Uterus (tissue), 4 donors: Measurements from ENCODE around the gene TYW1. TPM values are rescaled to one million over a fixed set of nuclear protein-coding genes. Genes with fewer than 3 reads are reported as not detected.
"Not testable (repeated sequence)": the region's sequence is repeated elsewhere in the genome, so short reads cannot be mapped to it uniquely, and the experiment has no call there.

Source experiments
- DNase-seq, 2 donors: peaks; one replicate each; pipeline ENCODE4 v3.0.0-alpha.2; 2019 to 2020
- H3K27ac ChIP-seq, 2 donors: fragments of 200-600 bp; sonication (generic); 1 replicate in 1 of 2; 2 replicates in 1 of 2; pipeline ENCODE4 v1.5.1; 2016 to 2018
- H3K27me3 ChIP-seq, 2 donors: fragments of 200-600 bp; sonication (generic); one replicate each; pipeline ENCODE4 v1.5.1; 2018 to 2019; ENCODE audit warnings: control low read depth in 1 of 2
- H3K36me3 ChIP-seq, 2 donors: fragments of 200-600 bp; sonication (generic); one replicate each; pipeline ENCODE4 v1.5.1; 2019; ENCODE audit warnings: control low read depth in 1 of 2
- H3K4me1 ChIP-seq, 2 donors: fragments of 200-600 bp; sonication (generic); one replicate each; pipeline ENCODE4 v1.5.1; 2018 to 2019; ENCODE audit warnings: control low read depth in 1 of 2
- H3K4me3 ChIP-seq, 2 donors: fragments of 200-600 bp; sonication (generic); 1 replicate in 1 of 2; 2 replicates in 1 of 2; pipeline ENCODE4 v1.5.1; 2018 to 2019; ENCODE audit warnings: mild to moderate bottlenecking in 1 of 2
- H3K9me3 ChIP-seq, 2 donors: fragments of 200-600 bp; sonication (generic); one replicate each; pipeline ENCODE4 v1.5.1; 2019; ENCODE audit warnings: control low read depth in 1 of 2
- intact Hi-C: fragments of 100-400 bp; cut with DNase I; formaldehyde crosslinking; loops from one replicate; pipeline ENCODE4 v1.15.1; 2023; ENCODE audit warnings: low total_unique reads
- total RNA-seq, 4 donors: library from RNA; depleted of rRNA in 3 of 4; stranded (reverse); fragments of >200 nt in 3 of 4; gene quantifications; one replicate each; pipeline versions ENCODE4 v1.1.0 to v1.2.4, GENCODE V29; 2014 to 2023
- TF ChIP-seq, protein P1 (sequence below), 4 experiments: fragments of 200-600 bp in 2 of 4; fragments of 450-650 bp in 2 of 4; sonication (generic) in 2 of 4; IDR thresholded peaks; one replicate each; pipeline ENCODE4 v1.5.1; 2016 to 2019; ENCODE audit warnings: antibody characterized with exemption in 4 of 4, mild to moderate bottlenecking in 2 of 4, moderate library complexity in 1 of 4
- donor health status: DM: yes; HTN: yes; CAD: no.

The TYW1 gene
- total RNA-seq, 4 donors from 2014 or later, result 28.1 to 57.9 (median 36.4) TPM

DNA sequence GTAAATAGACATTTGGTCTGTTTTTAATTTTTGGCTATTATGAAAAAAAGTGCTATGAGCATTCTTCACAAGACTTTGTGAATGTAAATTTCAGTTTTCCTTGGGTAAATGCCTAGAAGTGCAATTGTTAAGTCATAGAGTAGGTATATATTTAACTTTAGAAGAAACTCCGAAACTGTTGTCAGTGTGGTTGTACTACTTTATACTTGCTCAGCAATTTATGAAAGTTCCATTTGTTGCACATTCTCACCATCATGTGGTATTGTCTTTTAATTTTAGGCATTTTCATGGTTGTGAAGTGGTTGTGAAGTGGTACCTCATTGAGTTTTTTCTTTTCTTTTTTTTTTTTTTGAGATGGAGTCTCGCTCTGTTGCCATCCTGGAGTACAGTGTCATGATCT is 60.0 kb downstream of the TYW1 start:
- intact Hi-C loops, result no loop called here
- Histone ChIP-seq H3K4me1 (no peaks in the 10 kb centered on the region), H3K9me3 (no peaks in the 10 kb centered on the region), H3K27ac (no peak overlapping the region), H3K4me3 (no peak overlapping the region), H3K36me3 (no peaks in the 10 kb centered on the region), H3K27me3 (no peaks in the 10 kb centered on the region)
- TF ChIP-seq, protein P1, sequence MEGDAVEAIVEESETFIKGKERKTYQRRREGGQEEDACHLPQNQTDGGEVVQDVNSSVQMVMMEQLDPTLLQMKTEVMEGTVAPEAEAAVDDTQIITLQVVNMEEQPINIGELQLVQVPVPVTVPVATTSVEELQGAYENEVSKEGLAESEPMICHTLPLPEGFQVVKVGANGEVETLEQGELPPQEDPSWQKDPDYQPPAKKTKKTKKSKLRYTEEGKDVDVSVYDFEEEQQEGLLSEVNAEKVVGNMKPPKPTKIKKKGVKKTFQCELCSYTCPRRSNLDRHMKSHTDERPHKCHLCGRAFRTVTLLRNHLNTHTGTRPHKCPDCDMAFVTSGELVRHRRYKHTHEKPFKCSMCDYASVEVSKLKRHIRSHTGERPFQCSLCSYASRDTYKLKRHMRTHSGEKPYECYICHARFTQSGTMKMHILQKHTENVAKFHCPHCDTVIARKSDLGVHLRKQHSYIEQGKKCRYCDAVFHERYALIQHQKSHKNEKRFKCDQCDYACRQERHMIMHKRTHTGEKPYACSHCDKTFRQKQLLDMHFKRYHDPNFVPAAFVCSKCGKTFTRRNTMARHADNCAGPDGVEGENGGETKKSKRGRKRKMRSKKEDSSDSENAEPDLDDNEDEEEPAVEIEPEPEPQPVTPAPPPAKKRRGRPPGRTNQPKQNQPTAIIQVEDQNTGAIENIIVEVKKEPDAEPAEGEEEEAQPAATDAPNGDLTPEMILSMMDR (IDR thresholded peaks at IDR 0.05), result no peak
- DNase-seq, result no peak

DNA sequence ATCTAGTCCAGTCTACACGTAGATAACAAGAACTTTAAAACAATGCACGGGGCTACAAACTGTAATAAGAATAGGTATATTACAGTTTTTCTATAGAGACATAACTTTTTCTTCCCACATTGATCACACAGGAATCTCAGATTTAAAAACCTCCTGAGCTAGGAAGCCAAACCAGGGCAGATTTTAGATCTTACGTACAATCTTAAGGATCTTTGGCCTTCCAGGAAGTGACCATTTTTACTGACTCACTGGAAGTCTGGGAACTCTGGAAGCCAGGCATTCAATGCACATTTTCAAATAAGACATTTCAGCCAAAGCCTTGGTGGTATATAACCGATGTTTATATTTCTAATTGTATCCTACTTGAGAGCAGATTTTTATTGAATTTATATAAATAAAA is 64.7 kb downstream of the TYW1 start:
- H3K4me1 ChIP-seq, H3K4me3 ChIP-seq, H3K27me3 ChIP-seq, H3K9me3 ChIP-seq, H3K27ac ChIP-seq, DNase-seq, H3K36me3 ChIP-seq, intact Hi-C loops: not testable (repeated sequence)

DNA sequence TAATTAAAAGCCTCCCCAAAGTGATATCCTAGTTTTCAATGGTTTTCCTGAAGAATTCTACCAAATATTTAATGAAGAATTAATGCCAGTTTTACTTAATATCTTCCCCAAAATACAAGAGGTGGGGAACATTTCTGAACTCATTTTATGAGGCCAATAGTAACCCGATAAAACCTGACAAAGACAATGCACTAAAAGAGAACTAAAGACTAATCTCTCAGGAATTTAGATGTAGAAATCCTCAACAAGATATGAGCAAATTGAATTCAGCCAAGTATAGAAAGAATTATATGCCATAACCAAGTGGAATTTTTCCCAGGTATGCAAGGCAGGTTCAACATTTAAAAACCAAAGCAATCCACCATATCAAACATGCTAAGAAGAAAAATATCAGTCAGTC is 66.2 kb downstream of the TYW1 start:
- H3K4me3 ChIP-seq, H3K27ac ChIP-seq, H3K4me1 ChIP-seq, H3K36me3 ChIP-seq, H3K9me3 ChIP-seq, intact Hi-C loops, DNase-seq, H3K27me3 ChIP-seq: not testable (repeated sequence)

DNA sequence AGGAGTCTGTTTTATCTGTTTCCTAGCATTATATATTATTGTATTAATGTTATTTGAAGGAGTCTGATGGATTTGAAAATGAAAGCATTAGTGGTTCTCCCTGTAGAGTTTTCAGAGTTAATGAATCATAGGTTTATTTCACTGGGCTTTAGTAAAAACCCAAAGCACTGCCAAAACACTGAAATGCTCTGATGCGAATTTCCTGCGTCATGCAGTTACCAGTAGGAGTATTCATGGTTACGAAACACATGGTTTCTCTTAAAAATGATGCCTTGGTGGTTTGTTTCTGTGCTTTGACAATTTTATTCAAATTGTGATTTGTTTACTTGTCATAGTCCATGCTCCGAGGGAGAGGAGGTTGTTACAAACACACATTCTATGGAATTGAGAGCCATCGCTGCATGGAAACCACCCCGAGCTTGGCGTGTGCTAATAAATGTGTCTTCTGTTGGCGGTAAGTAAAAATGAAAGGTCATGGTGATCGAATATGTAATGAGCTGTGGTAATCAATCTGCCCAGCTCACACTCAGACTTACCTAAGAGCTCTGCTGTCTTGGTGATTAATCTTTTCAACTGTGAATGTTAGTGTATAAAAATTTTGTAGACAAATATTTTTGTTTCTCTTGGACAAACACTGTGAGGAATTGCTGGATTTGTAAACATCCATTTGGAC is 70.5 kb downstream of the TYW1 start:
- H3K9me3 ChIP-seq, result not testable (repeated sequence)
- peak; percentile 41 to 73 for DNase-seq
- peak overlapping the region; percentile 24 to 51 for H3K4me3 ChIP-seq

DNA sequence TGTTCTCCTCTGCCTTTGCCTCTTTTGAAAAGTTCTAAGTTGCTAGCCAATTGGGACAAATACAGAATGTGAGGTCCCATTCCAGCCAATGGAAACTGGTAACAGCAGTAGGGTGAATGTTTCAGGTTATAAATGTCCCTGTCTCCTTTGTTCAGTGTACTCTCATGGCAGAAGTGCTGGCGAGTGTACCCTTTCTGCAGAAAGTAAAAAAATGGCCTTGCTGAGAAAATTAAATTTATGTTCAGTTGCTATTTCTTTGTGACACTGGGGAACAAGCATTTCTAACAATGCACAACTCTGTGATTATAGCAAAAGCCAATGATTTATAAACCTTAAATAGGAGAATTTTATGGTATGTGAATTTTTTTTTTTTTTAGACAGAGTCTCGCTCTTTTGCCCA is 79.5 kb downstream of the TYW1 start:
- DNase-seq, H3K36me3 ChIP-seq: not testable (repeated sequence)
- H3K9me3 ChIP-seq, result peaks cover 0 to 17% of the 10 kb centered on the region in 2 donors

More for the DNA sequence above, 70.5 kb downstream of the TYW1 start:
- H3K4me1 ChIP-seq, intact Hi-C loops, H3K36me3 ChIP-seq, H3K27me3 ChIP-seq: not testable (repeated sequence)
- peak overlapping the region; percentile 83 to 86 for H3K27ac ChIP-seq

DNA sequence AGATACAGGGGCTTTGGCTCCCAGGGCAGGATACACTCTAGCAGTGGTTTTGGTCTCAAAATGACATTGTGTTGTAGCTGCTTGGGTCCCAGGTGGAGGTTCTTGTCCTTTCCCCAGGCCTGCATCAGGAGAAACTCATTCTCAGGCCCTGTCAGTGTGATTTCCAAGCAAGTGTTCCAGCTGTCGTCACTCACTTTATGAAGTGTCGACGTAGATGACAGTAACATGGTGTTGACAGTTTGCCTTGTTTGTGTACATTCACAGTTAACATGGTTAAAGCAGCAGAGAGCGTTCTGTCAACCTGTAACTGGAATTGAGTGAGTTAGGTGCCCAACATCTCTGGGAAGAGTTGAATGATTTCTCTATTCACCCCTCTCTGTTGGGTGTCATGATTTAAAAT is 86.2 kb downstream of the TYW1 start:
- H3K27me3 ChIP-seq, H3K9me3 ChIP-seq, H3K4me3 ChIP-seq, H3K36me3 ChIP-seq, DNase-seq, H3K4me1 ChIP-seq, H3K27ac ChIP-seq, intact Hi-C loops: not testable (repeated sequence)

More for the DNA sequence above, 79.5 kb downstream of the TYW1 start:
- H3K27ac ChIP-seq, H3K4me1 ChIP-seq, H3K27me3 ChIP-seq, H3K4me3 ChIP-seq, intact Hi-C loops: not testable (repeated sequence)

DNA sequence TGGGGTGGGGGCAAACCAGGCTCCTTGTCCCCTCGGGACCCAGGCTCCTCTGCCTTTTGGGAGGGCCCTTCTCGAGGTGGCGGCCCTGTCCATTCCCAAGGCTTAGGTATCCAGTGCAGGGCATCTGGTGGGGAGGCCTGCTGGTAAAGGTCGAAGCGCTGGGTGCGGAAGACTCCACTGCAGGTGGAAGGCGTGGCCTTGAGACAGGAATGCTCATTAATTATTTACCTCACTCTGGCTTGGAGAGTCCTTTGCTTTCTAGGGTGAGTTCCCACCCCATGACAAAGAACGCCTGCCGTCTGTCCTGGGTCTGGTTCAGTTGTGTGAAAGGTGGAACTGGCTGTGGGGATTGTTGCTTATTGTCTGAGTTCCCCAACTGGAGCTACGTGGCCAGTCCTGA is 92.6 kb downstream of the TYW1 start:
- DNase-seq, H3K4me1 ChIP-seq, H3K36me3 ChIP-seq, intact Hi-C loops, H3K27me3 ChIP-seq, H3K9me3 ChIP-seq, H3K27ac ChIP-seq, H3K4me3 ChIP-seq: not testable (repeated sequence)

DNA sequence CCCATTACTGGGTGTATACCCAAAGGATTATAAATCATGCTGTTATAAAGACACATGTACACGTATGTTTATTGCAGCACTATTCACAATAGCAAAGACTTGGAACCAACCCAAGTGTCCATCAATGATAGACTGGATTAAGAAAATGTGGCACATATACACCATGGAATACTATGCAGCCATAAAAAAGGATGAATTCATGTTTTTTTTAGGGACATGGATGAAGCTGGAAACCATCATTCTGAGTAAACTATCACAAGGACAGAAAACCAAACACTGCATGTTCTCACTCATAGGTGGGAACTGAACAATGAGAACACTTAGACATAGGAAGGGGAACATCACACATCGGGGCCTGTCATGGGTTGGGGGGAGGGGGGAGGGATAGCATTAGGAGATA is 94.4 kb downstream of the TYW1 start:
- H3K4me1 ChIP-seq, H3K27me3 ChIP-seq, H3K27ac ChIP-seq, H3K9me3 ChIP-seq, H3K4me3 ChIP-seq, DNase-seq, intact Hi-C loops, H3K36me3 ChIP-seq: not testable (repeated sequence)

DNA sequence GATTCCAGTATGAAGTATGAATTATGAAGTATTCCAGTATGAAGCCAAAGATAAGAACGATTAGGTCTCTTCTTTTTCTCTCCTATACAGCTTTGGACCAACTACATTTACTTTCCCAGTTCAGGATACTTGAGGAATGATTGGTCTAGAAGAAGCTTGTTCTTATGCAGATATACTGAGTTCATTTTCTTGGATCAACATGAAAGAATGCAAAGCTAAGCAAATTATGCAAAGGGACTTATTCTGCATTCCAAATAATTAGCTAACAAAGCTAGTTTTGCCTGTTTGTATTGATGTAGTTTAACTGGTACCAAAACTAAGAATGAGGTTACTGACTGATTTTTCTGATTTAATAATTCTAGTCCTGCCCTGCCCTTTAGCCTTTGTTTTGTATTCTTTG is 101.4 kb downstream of the TYW1 start:
- H3K4me3 ChIP-seq, DNase-seq, H3K27ac ChIP-seq, H3K27me3 ChIP-seq, H3K9me3 ChIP-seq, H3K36me3 ChIP-seq, intact Hi-C loops, H3K4me1 ChIP-seq: not testable (repeated sequence)

DNA sequence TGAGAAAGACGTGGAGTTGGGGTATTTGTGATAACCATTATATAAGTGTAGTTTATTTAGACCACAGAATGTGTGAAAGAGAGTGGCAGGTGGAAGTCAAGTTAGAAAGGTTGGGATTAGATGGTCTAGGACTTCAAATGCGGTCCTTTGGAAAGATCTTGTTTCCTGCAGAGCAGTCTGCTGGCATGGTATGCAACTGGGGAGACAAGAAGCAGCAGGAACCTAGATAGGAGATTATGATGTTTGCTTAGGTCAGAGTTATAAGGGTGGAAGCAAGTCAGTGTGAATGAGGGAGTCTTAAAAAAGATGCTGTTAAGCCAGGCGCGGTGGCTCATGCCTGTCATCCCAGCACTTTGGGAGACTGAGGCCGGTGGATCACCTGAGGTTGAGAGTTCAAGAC is 102.8 kb downstream of the TYW1 start:
- H3K27ac ChIP-seq, H3K36me3 ChIP-seq, H3K4me1 ChIP-seq, H3K4me3 ChIP-seq, DNase-seq, H3K27me3 ChIP-seq, intact Hi-C loops, H3K9me3 ChIP-seq: not testable (repeated sequence)

DNA sequence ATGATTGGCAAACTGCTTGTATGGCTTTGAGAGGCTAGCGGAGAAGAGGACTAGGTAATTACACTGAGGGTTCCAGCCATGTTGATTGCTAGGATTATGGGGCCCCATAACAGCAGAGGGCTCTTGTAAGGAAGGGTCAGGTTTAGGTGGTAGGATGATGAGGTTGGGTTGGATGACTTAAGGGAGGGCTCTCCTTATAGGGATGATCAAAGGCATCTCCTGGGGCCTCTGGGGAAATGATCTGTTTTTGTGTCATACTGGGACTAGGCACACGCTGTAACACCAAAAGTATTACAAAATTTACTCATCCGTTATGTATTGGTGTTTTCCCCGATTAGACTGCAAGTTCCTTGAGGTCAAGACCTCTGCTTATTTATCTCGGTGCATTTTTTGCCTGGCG is 103.4 kb downstream of the TYW1 start:
- H3K4me1 ChIP-seq, H3K36me3 ChIP-seq, H3K4me3 ChIP-seq, H3K9me3 ChIP-seq, H3K27ac ChIP-seq, intact Hi-C loops, DNase-seq, H3K27me3 ChIP-seq: not testable (repeated sequence)
